Neural cell (in vitro differentiated cells): Measurements from ENCODE around the gene DOCK2. TPM values are rescaled to one million over a fixed set of nuclear protein-coding genes. Genes with fewer than 3 reads are reported as not detected.

Experiments used
- H2AFZ ChIP-seq: fragments of 200-600, 300-800 bp; sonication (generic), shearing (Covaris generic); 2 replicates; pipeline ENCODE4 v1.6.0; 2014; ENCODE audit warnings: low read depth, mild to moderate bottlenecking, antibody characterized with exemption, low read length, moderate library complexity
- H3F3A ChIP-seq: fragments of 200-600 bp; shearing (Covaris generic); 2 replicates; pipeline ENCODE4 v1.6.1; 2016; ENCODE audit warnings: mild to moderate bottlenecking, moderate library complexity, mixed read lengths, antibody characterized with exemption, low read length; ENCODE audit not compliant: insufficient read depth, poor library complexity, severe bottlenecking
- H3K27ac ChIP-seq: fragments of 200-600, 300-800 bp; sonication (generic), shearing (Covaris generic); 2 replicates; pipeline ENCODE4 v1.5.1; 2014; ENCODE audit warnings: mild to moderate bottlenecking, low read length, moderate library complexity
- H3K27me3 ChIP-seq: fragments of 300-800, 200-600 bp; sonication (generic), shearing (Covaris generic); 2 replicates; pipeline ENCODE4 v1.6.0; 2014; ENCODE audit warnings: mild to moderate bottlenecking, low read depth, low read length, moderate library complexity; ENCODE audit not compliant: insufficient read depth
- H3K36me3 ChIP-seq: fragments of 300-800, 200-600 bp; sonication (generic), shearing (Covaris generic); 2 replicates; pipeline ENCODE4 v1.5.1; 2014; ENCODE audit warnings: mild to moderate bottlenecking, antibody characterized with exemption, low read length, moderate library complexity; ENCODE audit not compliant: insufficient read depth
- H3K4me2 ChIP-seq: fragments of 300-800, 200-600 bp; sonication (generic), shearing (Covaris generic); 2 replicates; pipeline ENCODE4 v1.6.0; 2014; ENCODE audit warnings: mild to moderate bottlenecking, low read length
- H3K4me3 ChIP-seq: fragments of 300-800, 200-600 bp; sonication (generic), shearing (Covaris generic); 2 replicates; pipeline ENCODE4 v1.5.1; 2014; ENCODE audit warnings: mild to moderate bottlenecking, low read length, moderate library complexity
- H3K79me2 ChIP-seq: fragments of 200-600 bp; shearing (Covaris generic); replicated peaks from 2 replicates; pipeline ENCODE4 v1.6.0; 2014; ENCODE audit warnings: mild to moderate bottlenecking, low read length, moderate library complexity; ENCODE audit not compliant: insufficient read depth
- H3K9ac ChIP-seq: fragments of 300-800, 200-600 bp; sonication (generic), shearing (Covaris generic); 2 replicates; pipeline ENCODE4 v1.6.1; 2016; ENCODE audit warnings: mild to moderate bottlenecking, low read length, mixed read lengths
- H3K9me2 ChIP-seq: fragments of 200-600 bp; shearing (Covaris generic); 2 replicates; pipeline ENCODE4 v1.6.1; 2016; ENCODE audit warnings: mild to moderate bottlenecking, low read length, mixed read lengths; ENCODE audit not compliant: insufficient read depth
- H3K9me3 ChIP-seq: fragments of 200-600, 300-800 bp; sonication (generic), shearing (Covaris generic); 2 replicates; pipeline ENCODE4 v1.6.1; 2016; ENCODE audit warnings: mild to moderate bottlenecking, mixed run types, low read length, moderate library complexity, mixed read lengths
- H4K20me1 ChIP-seq: fragments of 200-600 bp; shearing (Covaris generic); 2 replicates; pipeline ENCODE4 v1.6.1; 2016; ENCODE audit warnings: mild to moderate bottlenecking, mixed run types; ENCODE audit not compliant: insufficient read depth
- EP300 ChIP-seq: fragments of 450-650 bp; conservative IDR thresholded peaks from 2 replicates; pipeline ENCODE4 v1.6.1; 2014; ENCODE audit warnings: antibody characterized with exemption, mild to moderate bottlenecking, moderate library complexity; ENCODE audit not compliant: poor library complexity, severe bottlenecking
- EZH2 ChIP-seq: fragments of 200-600, 300-800 bp; shearing (Covaris generic), sonication (generic); IDR thresholded peaks from 2 replicates; pipeline ENCODE4 v1.6.1; 2014; ENCODE audit warnings: antibody characterized with exemption, low read length, borderline replicate concordance, mild to moderate bottlenecking; ENCODE audit not compliant: insufficient read depth, poor library complexity, severe bottlenecking
- MXI1 ChIP-seq: fragments of 450-650 bp; conservative IDR thresholded peaks from 2 replicates; pipeline ENCODE4 v1.6.1; 2014; ENCODE audit warnings: antibody characterized with exemption, mild to moderate bottlenecking; ENCODE audit not compliant: poor library complexity, severe bottlenecking
- POLR2AphosphoS5 ChIP-seq: IDR thresholded peaks from 2 replicates; pipeline ENCODE4 v1.6.1; 2012
- RAD21 ChIP-seq: fragments of 450-650 bp; conservative IDR thresholded peaks from 2 replicates; pipeline ENCODE4 v1.6.1; 2014; ENCODE audit warnings: antibody characterized with exemption, mild to moderate bottlenecking, moderate library complexity
- SMC3 ChIP-seq: fragments of 450-650 bp; conservative IDR thresholded peaks from 2 replicates; pipeline ENCODE4 v1.6.1; 2014; ENCODE audit warnings: antibody characterized with exemption, mild to moderate bottlenecking, moderate library complexity; ENCODE audit not compliant: poor library complexity
- TAF1 ChIP-seq: IDR thresholded peaks from 2 replicates; pipeline ENCODE4 v1.6.1; 2012; ENCODE audit warnings: low read depth
- polyA plus RNA-seq: library from polyadenylated mRNA; depleted of rRNA; stranded (reverse); fragments of >200 nt; gene quantifications from 2 replicates; pipeline ENCODE4 v1.2.3, GENCODE V29; 2014
- TF ChIP-seq, protein P1 (sequence below): IDR thresholded peaks from 2 replicates; pipeline ENCODE4 v1.6.1; 2012; ENCODE audit warnings: borderline replicate concordance
- TF ChIP-seq, protein P2 (sequence below): fragments of 450-650 bp; IDR thresholded peaks from 2 replicates; pipeline ENCODE4 v1.5.1; 2014; ENCODE audit warnings: antibody characterized with exemption, mild to moderate bottlenecking, moderate library complexity; ENCODE audit not compliant: poor library complexity, severe bottlenecking

Gene DOCK2
- polyA plus RNA-seq, 1 donor from 2014 or later = 0.15 TPM

DNA sequence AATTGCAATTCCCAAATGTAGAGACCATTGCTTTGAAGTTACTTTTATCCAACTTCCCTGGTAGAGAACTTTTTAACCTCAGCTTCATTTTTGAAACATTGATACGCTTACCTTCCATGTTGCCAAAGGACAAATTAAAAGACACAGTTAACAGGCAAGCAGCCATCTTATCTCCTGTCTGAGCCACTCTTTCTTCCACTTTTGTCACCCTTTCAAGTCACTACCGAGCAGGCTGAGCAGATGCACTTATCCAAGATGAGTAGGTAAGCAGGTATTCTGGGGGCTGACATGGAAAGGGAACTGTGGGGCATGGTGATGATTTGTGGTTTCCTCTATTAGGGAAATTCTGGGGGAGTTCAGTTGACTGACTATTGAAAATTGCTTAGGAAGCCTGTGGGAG is 66.7 kb downstream of the DOCK2 start:
- H3K79me2 ChIP-seq = no peaks in the 10 kb centered on the region
- no peaks in the 10 kb centered on the region for H4K20me1 ChIP-seq
- H3F3A ChIP-seq = no peaks in the 10 kb centered on the region
- H3K27me3 ChIP-seq = no peaks in the 10 kb centered on the region
- no peak overlapping the region for H2AFZ ChIP-seq
- no peak overlapping the region for H3K4me2 ChIP-seq
- H3K9me3 ChIP-seq = no peaks in the 10 kb centered on the region
- no peaks in the 10 kb centered on the region for H3K36me3 ChIP-seq
- TF ChIP-seq EP300 = no peak
- TF ChIP-seq, protein P1, sequence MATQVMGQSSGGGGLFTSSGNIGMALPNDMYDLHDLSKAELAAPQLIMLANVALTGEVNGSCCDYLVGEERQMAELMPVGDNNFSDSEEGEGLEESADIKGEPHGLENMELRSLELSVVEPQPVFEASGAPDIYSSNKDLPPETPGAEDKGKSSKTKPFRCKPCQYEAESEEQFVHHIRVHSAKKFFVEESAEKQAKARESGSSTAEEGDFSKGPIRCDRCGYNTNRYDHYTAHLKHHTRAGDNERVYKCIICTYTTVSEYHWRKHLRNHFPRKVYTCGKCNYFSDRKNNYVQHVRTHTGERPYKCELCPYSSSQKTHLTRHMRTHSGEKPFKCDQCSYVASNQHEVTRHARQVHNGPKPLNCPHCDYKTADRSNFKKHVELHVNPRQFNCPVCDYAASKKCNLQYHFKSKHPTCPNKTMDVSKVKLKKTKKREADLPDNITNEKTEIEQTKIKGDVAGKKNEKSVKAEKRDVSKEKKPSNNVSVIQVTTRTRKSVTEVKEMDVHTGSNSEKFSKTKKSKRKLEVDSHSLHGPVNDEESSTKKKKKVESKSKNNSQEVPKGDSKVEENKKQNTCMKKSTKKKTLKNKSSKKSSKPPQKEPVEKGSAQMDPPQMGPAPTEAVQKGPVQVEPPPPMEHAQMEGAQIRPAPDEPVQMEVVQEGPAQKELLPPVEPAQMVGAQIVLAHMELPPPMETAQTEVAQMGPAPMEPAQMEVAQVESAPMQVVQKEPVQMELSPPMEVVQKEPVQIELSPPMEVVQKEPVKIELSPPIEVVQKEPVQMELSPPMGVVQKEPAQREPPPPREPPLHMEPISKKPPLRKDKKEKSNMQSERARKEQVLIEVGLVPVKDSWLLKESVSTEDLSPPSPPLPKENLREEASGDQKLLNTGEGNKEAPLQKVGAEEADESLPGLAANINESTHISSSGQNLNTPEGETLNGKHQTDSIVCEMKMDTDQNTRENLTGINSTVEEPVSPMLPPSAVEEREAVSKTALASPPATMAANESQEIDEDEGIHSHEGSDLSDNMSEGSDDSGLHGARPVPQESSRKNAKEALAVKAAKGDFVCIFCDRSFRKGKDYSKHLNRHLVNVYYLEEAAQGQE = no peak
- no peak for TF ChIP-seq EZH2
- no peak for TF ChIP-seq MXI1
- TF ChIP-seq SMC3 = no peak
- TF ChIP-seq RAD21 = no peak
- TF ChIP-seq, protein P2, sequence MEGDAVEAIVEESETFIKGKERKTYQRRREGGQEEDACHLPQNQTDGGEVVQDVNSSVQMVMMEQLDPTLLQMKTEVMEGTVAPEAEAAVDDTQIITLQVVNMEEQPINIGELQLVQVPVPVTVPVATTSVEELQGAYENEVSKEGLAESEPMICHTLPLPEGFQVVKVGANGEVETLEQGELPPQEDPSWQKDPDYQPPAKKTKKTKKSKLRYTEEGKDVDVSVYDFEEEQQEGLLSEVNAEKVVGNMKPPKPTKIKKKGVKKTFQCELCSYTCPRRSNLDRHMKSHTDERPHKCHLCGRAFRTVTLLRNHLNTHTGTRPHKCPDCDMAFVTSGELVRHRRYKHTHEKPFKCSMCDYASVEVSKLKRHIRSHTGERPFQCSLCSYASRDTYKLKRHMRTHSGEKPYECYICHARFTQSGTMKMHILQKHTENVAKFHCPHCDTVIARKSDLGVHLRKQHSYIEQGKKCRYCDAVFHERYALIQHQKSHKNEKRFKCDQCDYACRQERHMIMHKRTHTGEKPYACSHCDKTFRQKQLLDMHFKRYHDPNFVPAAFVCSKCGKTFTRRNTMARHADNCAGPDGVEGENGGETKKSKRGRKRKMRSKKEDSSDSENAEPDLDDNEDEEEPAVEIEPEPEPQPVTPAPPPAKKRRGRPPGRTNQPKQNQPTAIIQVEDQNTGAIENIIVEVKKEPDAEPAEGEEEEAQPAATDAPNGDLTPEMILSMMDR = no peak
- no peak for TF ChIP-seq POLR2AphosphoS5
- no peak for TF ChIP-seq TAF1
- H3K4me3 ChIP-seq = no peak overlapping the region
- no peak overlapping the region for H3K9ac ChIP-seq
- H3K9me2 ChIP-seq = no peaks in the 10 kb centered on the region
- no peak overlapping the region for H3K27ac ChIP-seq

DNA sequence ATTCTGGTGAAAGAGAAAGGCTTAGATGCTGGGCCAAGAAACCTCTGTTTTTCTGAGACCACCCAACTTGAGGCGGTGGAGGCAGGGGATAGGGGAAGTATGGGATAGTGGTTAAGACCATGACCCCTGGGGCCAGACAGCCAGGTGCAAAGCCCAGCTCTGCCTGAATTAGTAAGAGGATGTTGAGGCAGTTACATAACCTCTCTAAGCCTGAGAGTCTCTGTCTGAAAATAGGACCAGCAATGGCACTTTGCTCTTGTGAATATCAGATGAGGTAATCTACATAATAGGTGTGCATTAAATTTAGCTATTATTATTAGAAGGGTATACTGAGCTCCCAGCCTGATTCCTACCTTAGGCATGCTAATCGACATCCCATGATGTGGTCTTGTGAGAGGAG is 68.2 kb downstream of the DOCK2 start:
- no peak overlapping the region for H3K4me2 ChIP-seq
- no peaks in the 10 kb centered on the region for H4K20me1 ChIP-seq
- no peak overlapping the region for H3K9ac ChIP-seq
- H3K9me3 ChIP-seq = no peaks in the 10 kb centered on the region
- H3K27me3 ChIP-seq = no peaks in the 10 kb centered on the region
- no peaks in the 10 kb centered on the region for H3K79me2 ChIP-seq
- H3F3A ChIP-seq = no peaks in the 10 kb centered on the region
- no peak overlapping the region for H3K4me3 ChIP-seq
- H2AFZ ChIP-seq = no peak overlapping the region
- TF ChIP-seq, protein P1 = no peak
- TF ChIP-seq POLR2AphosphoS5 (no peak), SMC3 (no peak), RAD21 (no peak), EP300 (no peak), EZH2 (no peak), MXI1 (no peak), TAF1 (no peak)
- TF ChIP-seq, protein P2 = no peak
- H3K36me3 ChIP-seq = no peaks in the 10 kb centered on the region
- H3K27ac ChIP-seq = no peak overlapping the region
- H3K9me2 ChIP-seq = no peaks in the 10 kb centered on the region
